HCT116 (cell line): ENCODE results near the gene WWOX. TPM values are rescaled to one million over a fixed set of nuclear protein-coding genes. Genes with fewer than 3 reads are reported as not detected.

Experiments
- ATAC-seq: fragments of 200-7000 bp; cut with Tn5 transposase; 2 replicates; pipeline ENCODE4 v1.9.1; 2020; ENCODE audit warnings: mild to moderate bottlenecking, moderate library complexity
- BruUV-seq: library from RNA; stranded (reverse); fragments of 400-500 nt; replicated peaks from 2 replicates; lab custom pipeline; 2021; lab: Mats Ljungman, UMichigan
- CTCF ChIA-PET: fragments of 300-600 bp; sonication (Branson Sonifier 250); formaldehyde crosslinking; loops from one replicate; lab custom pipeline; 2021; ENCODE audit warnings: antibody characterized with exemption; lab: Charles Lee
- POLR2A ChIA-PET: fragments of 300-600, 350-600 bp; sonication (Branson Sonifier 250); formaldehyde crosslinking; loops from one replicate; lab custom pipeline; 2021; ENCODE audit warnings: antibody characterized with exemption; lab: Charles Lee
- RAD21 ChIA-PET, 2 experiments: fragments of 300-600 bp; sonication (Branson Sonifier 250); formaldehyde crosslinking; loops; one replicate each; lab custom pipeline; 2023; ENCODE audit warnings: low total read pairs in 2 of 2; ENCODE audit not compliant: uncharacterized antibody in 2 of 2, unreplicated experiment in 2 of 2, low non-redundant PET in 1 of 2; lab: Charles Lee
- DNase-seq: peaks from one replicate; pipeline ENCODE4 v3.0.0-alpha.2; 2010; ENCODE audit warnings: low read depth, low spot score
- H2AFZ ChIP-seq: fragments of 200-600 bp; shearing (Covaris generic), sonication (generic); 2 replicates; pipeline ENCODE4 v1.6.1; 2017; ENCODE audit warnings: low read depth, mixed run types, mixed read lengths, antibody characterized with exemption, low read length; ENCODE audit not compliant: poor library complexity, severe bottlenecking
- H3K27ac ChIP-seq: 2 replicates; pipeline ENCODE4 v1.5.1; 2012; ENCODE audit warnings: low read depth, low read length
- H3K27me3 ChIP-seq: fragments of 200-600 bp; sonication (generic); 2 replicates; pipeline ENCODE4 v1.6.1; 2016; ENCODE audit warnings: mixed run types, low read length, mixed read lengths; ENCODE audit not compliant: insufficient read depth
- H3K36me3 ChIP-seq, 2 experiments: fragments of 200-500 bp in 1 of 2; fragments of 200-600 bp in 1 of 2; sonication (Bioruptor generic) in 1 of 2; sonication (generic) in 1 of 2; 2 replicates each; pipeline versions ENCODE4 v1.5.1 to v1.6.1; 2014 to 2016; ENCODE audit warnings: low read length in 2 of 2, inconsistent platforms in 1 of 2, mixed read lengths in 1 of 2, mixed run types in 1 of 2; ENCODE audit not compliant: insufficient read depth in 2 of 2, control insufficient read depth in 1 of 2
- H3K4me1 ChIP-seq, 2 experiments: fragments of 200-600 bp in 1 of 2; sonication (generic) in 1 of 2; 2 replicates each; pipeline versions ENCODE4 v1.5.1 to v1.6.1; 2012 to 2017; ENCODE audit warnings: low read length in 2 of 2, inconsistent platforms in 1 of 2, mild to moderate bottlenecking in 1 of 2, mixed read lengths in 1 of 2, mixed run types in 1 of 2, moderate library complexity in 1 of 2; ENCODE audit not compliant: insufficient read depth in 2 of 2, control insufficient read depth in 1 of 2
- H3K4me2 ChIP-seq: fragments of 200-600 bp; sonication (generic); 2 replicates; pipeline ENCODE4 v1.6.1; 2017; ENCODE audit warnings: mixed run types, low read length, mixed read lengths
- H3K4me3 ChIP-seq, 2 experiments: fragments of 200-600 bp in 1 of 2; sonication (generic) in 1 of 2; replicated peaks in 1 of 2; 2 replicates each; pipeline ENCODE4 v1.5.1; 2011 to 2016; ENCODE audit warnings: low read length in 2 of 2, control low read depth in 1 of 2, low read depth in 1 of 2, mild to moderate bottlenecking in 1 of 2, mixed read lengths in 1 of 2, mixed run types in 1 of 2
- H3K79me2 ChIP-seq: fragments of 200-600 bp; sonication (generic); 2 replicates; pipeline ENCODE4 v1.6.1; 2017; ENCODE audit warnings: mild to moderate bottlenecking, mixed run types, low read length, moderate library complexity, mixed read lengths; ENCODE audit not compliant: insufficient read depth
- H3K9ac ChIP-seq: fragments of 200-600 bp; sonication (generic); 2 replicates; pipeline ENCODE4 v1.6.1; 2016; ENCODE audit warnings: low read length, mixed read lengths
- H3K9me2 ChIP-seq: fragments of 200-600 bp; sonication (generic), shearing (Covaris generic); 2 replicates; pipeline ENCODE4 v1.6.1; 2017; ENCODE audit warnings: mixed run types, mild to moderate bottlenecking, moderate library complexity; ENCODE audit not compliant: insufficient read depth
- H3K9me3 ChIP-seq, 2 experiments: fragments of 200-500 bp in 1 of 2; fragments of 200-600 bp in 1 of 2; sonication (Bioruptor generic) in 1 of 2; sonication (generic) in 1 of 2; 2 replicates each; pipeline ENCODE4 v1.6.1; 2014 to 2017; ENCODE audit warnings: low read length in 2 of 2, mixed read lengths in 2 of 2, inconsistent platforms in 1 of 2, low read depth in 1 of 2, mild to moderate bottlenecking in 1 of 2, mixed run types in 1 of 2, moderate library complexity in 1 of 2; ENCODE audit not compliant: control insufficient read depth in 1 of 2, insufficient read depth in 1 of 2
- H4K20me1 ChIP-seq: fragments of 200-600 bp; sonication (generic), shearing (Covaris generic); 2 replicates; pipeline ENCODE4 v1.6.1; 2017; ENCODE audit warnings: mixed run types, mild to moderate bottlenecking, moderate library complexity; ENCODE audit not compliant: insufficient read depth
- CEBPB ChIP-seq: IDR thresholded peaks from 2 replicates; pipeline ENCODE4 v1.6.1; 2012; ENCODE audit warnings: low read depth
- EZH2 ChIP-seq: fragments of 200-600 bp; sonication (generic); IDR thresholded peaks from 2 replicates; pipeline ENCODE4 v1.6.1; 2017; ENCODE audit warnings: antibody characterized with exemption, mixed run types
- EZH2phosphoT487 ChIP-seq: fragments of 200-600 bp; IDR thresholded peaks from 2 replicates; pipeline ENCODE4 v1.6.1; 2018; ENCODE audit warnings: antibody characterized with exemption, borderline replicate concordance
- FOSL1 ChIP-seq: IDR thresholded peaks from 2 replicates; pipeline ENCODE4 v1.6.1; 2012; ENCODE audit warnings: low read depth
- JUND ChIP-seq: IDR thresholded peaks from 2 replicates; pipeline ENCODE4 v1.6.1; 2012
- POLR2A ChIP-seq: IDR thresholded peaks from 2 replicates; pipeline ENCODE4 v1.7.0; 2011; ENCODE audit warnings: borderline replicate concordance; ENCODE audit not compliant: insufficient read depth, insufficient read length; ENCODE audit errors: extremely low read depth
- RAD21 ChIP-seq: IDR thresholded peaks from 2 replicates; pipeline ENCODE4 v1.6.1; 2012; ENCODE audit warnings: low read depth, mild to moderate bottlenecking
- SIN3A ChIP-seq: IDR thresholded peaks from 2 replicates; pipeline ENCODE4 v1.6.1; 2012; ENCODE audit warnings: low read depth
- SRF ChIP-seq: IDR thresholded peaks from 2 replicates; pipeline ENCODE4 v1.6.1; 2012; ENCODE audit warnings: low read depth
- TCF7L2 ChIP-seq: IDR thresholded peaks from 2 replicates; pipeline ENCODE4 v1.7.0; 2011; ENCODE audit warnings: borderline replicate concordance, inconsistent platforms; ENCODE audit not compliant: insufficient read depth, insufficient read length; ENCODE audit errors: extremely low read depth
- ZFX ChIP-seq: fragments of 450-650 bp; IDR thresholded peaks from 2 replicates; pipeline ENCODE4 v1.6.1; 2017
- intact Hi-C: fragments of 100-400 bp; cut with micrococcal nuclease; formaldehyde crosslinking; loops from 2 replicates; pipeline ENCODE4 v1.10.0; 2022
- total RNA-seq: library from RNA; stranded (reverse); gene quantifications from one replicate; pipeline ENCODE4 v1.2.1, GENCODE V29; 2021; ENCODE audit not compliant: unreplicated experiment
- TF ChIP-seq, protein P1 (sequence below): IDR thresholded peaks from 2 replicates; pipeline ENCODE4 v1.6.1; 2011; ENCODE audit warnings: mild to moderate bottlenecking, low read length, moderate library complexity; ENCODE audit not compliant: insufficient replicate concordance; ENCODE audit errors: extremely low read depth
- TF ChIP-seq, protein P2 (sequence below): IDR thresholded peaks from 2 replicates; pipeline ENCODE4 v1.6.1; 2012
- TF ChIP-seq, protein P3 (sequence below), 3 experiments: fragments of 200-600 bp in 1 of 3; sonication (generic) in 1 of 3; IDR thresholded peaks in 2 of 3; conservative IDR thresholded peaks in 1 of 3; 2 replicates each; pipeline ENCODE4 v1.5.1; 2012 to 2017; ENCODE audit warnings: low read depth in 2 of 3, low read length in 2 of 3, antibody characterized with exemption in 1 of 3, borderline replicate concordance in 1 of 3, control low read depth in 1 of 3, mild to moderate bottlenecking in 1 of 3, mixed read lengths in 1 of 3, mixed run types in 1 of 3, moderate library complexity in 1 of 3; ENCODE audit not compliant: insufficient read depth in 1 of 3

WWOX gene
- total RNA-seq, 1 experiment from 2014 or later: 13.7 TPM

DNA sequence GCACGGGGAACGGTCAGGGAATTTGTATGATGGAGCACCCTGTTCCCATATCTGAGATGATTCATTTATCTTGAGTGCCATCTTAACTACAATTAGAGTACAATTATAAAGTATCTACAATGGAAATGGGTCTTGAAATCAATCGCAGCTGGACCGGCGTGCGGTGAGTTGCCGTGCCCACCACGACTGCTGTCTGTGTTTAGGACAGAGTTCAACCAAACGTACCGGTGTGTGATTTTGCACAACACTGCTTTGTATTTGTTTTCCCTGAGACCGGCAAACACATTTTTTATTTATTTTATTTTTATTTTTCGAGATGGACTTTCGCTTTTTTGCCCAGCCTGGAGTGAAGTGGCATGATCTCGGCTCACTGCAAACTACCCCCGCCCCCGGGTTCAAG, 457.0 kb downstream of the WWOX start:
- DNase-seq (no peak), ATAC-seq (no peak)
- TF ChIP-seq JUND: no peak
- TF ChIP-seq EZH2: no peak
- TF ChIP-seq EZH2phosphoT487: no peak
- TF ChIP-seq, protein P1, sequence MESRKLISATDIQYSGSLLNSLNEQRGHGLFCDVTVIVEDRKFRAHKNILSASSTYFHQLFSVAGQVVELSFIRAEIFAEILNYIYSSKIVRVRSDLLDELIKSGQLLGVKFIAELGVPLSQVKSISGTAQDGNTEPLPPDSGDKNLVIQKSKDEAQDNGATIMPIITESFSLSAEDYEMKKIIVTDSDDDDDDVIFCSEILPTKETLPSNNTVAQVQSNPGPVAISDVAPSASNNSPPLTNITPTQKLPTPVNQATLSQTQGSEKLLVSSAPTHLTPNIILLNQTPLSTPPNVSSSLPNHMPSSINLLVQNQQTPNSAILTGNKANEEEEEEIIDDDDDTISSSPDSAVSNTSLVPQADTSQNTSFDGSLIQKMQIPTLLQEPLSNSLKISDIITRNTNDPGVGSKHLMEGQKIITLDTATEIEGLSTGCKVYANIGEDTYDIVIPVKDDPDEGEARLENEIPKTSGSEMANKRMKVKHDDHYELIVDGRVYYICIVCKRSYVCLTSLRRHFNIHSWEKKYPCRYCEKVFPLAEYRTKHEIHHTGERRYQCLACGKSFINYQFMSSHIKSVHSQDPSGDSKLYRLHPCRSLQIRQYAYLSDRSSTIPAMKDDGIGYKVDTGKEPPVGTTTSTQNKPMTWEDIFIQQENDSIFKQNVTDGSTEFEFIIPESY: no peak
- no peak for TF ChIP-seq POLR2A
- TF ChIP-seq SRF: no peak
- no peak for TF ChIP-seq ZFX
- TF ChIP-seq FOSL1: no peak
- TF ChIP-seq, protein P2, sequence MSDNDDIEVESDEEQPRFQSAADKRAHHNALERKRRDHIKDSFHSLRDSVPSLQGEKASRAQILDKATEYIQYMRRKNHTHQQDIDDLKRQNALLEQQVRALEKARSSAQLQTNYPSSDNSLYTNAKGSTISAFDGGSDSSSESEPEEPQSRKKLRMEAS: no peak
- TF ChIP-seq TCF7L2: no peak
- no peak for TF ChIP-seq SIN3A
- no peak for TF ChIP-seq RAD21
- TF ChIP-seq CEBPB: no peak
- TF ChIP-seq, protein P3, sequence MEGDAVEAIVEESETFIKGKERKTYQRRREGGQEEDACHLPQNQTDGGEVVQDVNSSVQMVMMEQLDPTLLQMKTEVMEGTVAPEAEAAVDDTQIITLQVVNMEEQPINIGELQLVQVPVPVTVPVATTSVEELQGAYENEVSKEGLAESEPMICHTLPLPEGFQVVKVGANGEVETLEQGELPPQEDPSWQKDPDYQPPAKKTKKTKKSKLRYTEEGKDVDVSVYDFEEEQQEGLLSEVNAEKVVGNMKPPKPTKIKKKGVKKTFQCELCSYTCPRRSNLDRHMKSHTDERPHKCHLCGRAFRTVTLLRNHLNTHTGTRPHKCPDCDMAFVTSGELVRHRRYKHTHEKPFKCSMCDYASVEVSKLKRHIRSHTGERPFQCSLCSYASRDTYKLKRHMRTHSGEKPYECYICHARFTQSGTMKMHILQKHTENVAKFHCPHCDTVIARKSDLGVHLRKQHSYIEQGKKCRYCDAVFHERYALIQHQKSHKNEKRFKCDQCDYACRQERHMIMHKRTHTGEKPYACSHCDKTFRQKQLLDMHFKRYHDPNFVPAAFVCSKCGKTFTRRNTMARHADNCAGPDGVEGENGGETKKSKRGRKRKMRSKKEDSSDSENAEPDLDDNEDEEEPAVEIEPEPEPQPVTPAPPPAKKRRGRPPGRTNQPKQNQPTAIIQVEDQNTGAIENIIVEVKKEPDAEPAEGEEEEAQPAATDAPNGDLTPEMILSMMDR (IDR thresholded peaks at IDR 0.05 in 2 of 3, conservative IDR thresholded peaks at IDR 0.05 in 1 of 3; ENCODE audit: borderline replicate concordance in 1 of 3, insufficient read depth in 1 of 3, low read depth in 2 of 3, low read length in 2 of 3): no peak
- ChIA-PET RAD21 (no interaction called here), CTCF (no interaction called here), POLR2A (no interaction called here)
- H3K27me3 ChIP-seq: no peaks in the 10 kb centered on the region
- no peaks in the 10 kb centered on the region for H4K20me1 ChIP-seq
- no peaks in the 10 kb centered on the region for H3K36me3 ChIP-seq
- H3K9me3 ChIP-seq: no peaks in the 10 kb centered on the region
- H3K4me3 ChIP-seq: no peak overlapping the region
- no peaks in the 10 kb centered on the region for H3K9me2 ChIP-seq
- no TSS peak for BruUV-seq
- no peak overlapping the region for H3K27ac ChIP-seq
- H2AFZ ChIP-seq: no peak overlapping the region
- no peak overlapping the region for H3K4me2 ChIP-seq
- H3K9ac ChIP-seq: no peak overlapping the region
- no peaks in the 10 kb centered on the region for H3K79me2 ChIP-seq
- intact Hi-C loops: no loop called here
- no peaks in the 10 kb centered on the region for H3K4me1 ChIP-seq
